Mucosa of descending colon (tissue), 3 donors: ENCODE data around the gene DUSP16. TPM values are rescaled to one million over a fixed set of nuclear protein-coding genes. Genes with fewer than 3 reads are reported as not detected.

Source experiments
- ATAC-seq: fragments of 200-7000 bp; cut with Tn5 transposase; one replicate; pipeline ENCODE4 v1.9.1; 2020; ENCODE audit warnings: mild to moderate bottlenecking, moderate library complexity
- DNase-seq, 3 donors: peaks; one replicate each; pipeline ENCODE4 v3.0.0-alpha.2; 2020
- H3K36me3 ChIP-seq: fragments of 200-600 bp; one replicate; pipeline ENCODE4 v1.8.0; 2021; ENCODE audit warnings: low read depth, mild to moderate bottlenecking
- H3K4me1 ChIP-seq: fragments of 200-600 bp; one replicate; pipeline ENCODE4 v1.8.0; 2021; ENCODE audit warnings: low read depth, mild to moderate bottlenecking
- H3K4me3 ChIP-seq: fragments of 200-600 bp; one replicate; pipeline ENCODE4 v1.8.0; 2021; ENCODE audit warnings: mild to moderate bottlenecking
- H3K9me3 ChIP-seq: fragments of 200-600 bp; one replicate; pipeline ENCODE4 v1.8.0; 2021; ENCODE audit warnings: mild to moderate bottlenecking
- intact Hi-C, 2 donors: fragments of 100-400 bp; cut with DNase I in 1 of 2; cut with micrococcal nuclease in 1 of 2; formaldehyde crosslinking; loops; one replicate each; pipeline versions ENCODE4 v1.11.0 to v1.11.1; 2022; cut with DNase I, micrococcal nuclease
- total RNA-seq, 3 donors: library from RNA; stranded (reverse); fragmentation: NEBNext Ultra II Directional in 2 of 3; extraction: Animal tissue kit (Norgen Biotek cat#: 25700) in 2 of 3; gene quantifications; one replicate each; pipeline versions ENCODE4 v1.2.1 to v1.2.4, GENCODE V29; 2021 to 2023
- TF ChIP-seq, protein P1 (sequence below): fragments of 200-600 bp; IDR thresholded peaks from one replicate; pipeline ENCODE4 v1.8.0; 2022; ENCODE audit warnings: antibody characterized with exemption, mild to moderate bottlenecking
- donor health status: DM: no; HTN: no; CAD: no; lungs with moderate emphysema.
- donor health status: DM: no; HTN: no; CAD: no.
- donor health status: DM: no; HTN: yes; CAD: no.

The DUSP16 gene
- total RNA-seq, 3 donors from 2014 or later = 42.3 to 61.8 (median 42.9) TPM

DNA sequence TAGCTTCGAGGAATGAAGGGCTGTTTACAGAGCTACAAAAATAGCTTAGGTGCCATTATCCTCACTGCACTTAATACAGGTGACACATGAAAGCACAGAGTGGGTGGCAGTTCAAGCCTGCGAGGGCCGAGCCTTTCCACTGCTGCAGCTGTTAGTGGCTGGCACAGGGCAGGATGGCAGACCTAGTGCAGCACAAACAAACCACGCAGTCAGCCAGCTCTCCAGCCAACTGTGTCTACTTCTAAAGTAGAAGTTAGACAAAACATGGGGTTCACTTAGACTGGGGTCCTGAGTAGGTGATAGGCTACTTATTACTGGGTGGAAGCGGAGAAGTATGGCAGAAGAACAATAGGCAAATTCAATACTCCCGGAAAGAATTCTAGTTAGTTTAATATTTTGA, 95.4 kb downstream of the DUSP16 start:
- no peaks in the 10 kb centered on the region for H3K9me3 ChIP-seq
- ATAC-seq = peak; percentile 32
- H3K36me3 ChIP-seq = no peaks in the 10 kb centered on the region
- no peak for DNase-seq
- intact Hi-C loops = no loop called here
- no peaks in the 10 kb centered on the region for H3K4me1 ChIP-seq
- TF ChIP-seq, protein P1, sequence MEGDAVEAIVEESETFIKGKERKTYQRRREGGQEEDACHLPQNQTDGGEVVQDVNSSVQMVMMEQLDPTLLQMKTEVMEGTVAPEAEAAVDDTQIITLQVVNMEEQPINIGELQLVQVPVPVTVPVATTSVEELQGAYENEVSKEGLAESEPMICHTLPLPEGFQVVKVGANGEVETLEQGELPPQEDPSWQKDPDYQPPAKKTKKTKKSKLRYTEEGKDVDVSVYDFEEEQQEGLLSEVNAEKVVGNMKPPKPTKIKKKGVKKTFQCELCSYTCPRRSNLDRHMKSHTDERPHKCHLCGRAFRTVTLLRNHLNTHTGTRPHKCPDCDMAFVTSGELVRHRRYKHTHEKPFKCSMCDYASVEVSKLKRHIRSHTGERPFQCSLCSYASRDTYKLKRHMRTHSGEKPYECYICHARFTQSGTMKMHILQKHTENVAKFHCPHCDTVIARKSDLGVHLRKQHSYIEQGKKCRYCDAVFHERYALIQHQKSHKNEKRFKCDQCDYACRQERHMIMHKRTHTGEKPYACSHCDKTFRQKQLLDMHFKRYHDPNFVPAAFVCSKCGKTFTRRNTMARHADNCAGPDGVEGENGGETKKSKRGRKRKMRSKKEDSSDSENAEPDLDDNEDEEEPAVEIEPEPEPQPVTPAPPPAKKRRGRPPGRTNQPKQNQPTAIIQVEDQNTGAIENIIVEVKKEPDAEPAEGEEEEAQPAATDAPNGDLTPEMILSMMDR = no peak
- H3K4me3 ChIP-seq = no peak overlapping the region

DNA sequence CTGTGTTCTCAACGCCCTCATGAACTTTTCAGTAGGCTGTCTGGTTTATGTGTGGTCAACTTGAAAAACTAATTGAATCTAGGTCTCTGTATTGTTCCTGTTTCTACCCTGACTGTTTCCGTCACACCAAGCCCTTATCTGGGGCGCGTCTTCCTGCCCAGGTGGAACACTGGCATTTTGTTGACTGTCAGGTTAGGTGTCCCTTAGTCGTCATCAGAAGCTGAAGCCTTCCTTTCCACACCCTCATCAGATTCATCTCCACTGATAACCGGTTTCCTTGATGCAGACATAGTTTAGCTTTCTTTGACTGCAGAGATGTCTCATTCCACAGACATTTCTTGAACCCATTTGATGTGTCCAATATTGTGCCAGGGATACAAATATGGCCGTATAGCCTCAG, 96.5 kb downstream of the DUSP16 start:
- intact Hi-C loops = no loop called here
- H3K36me3 ChIP-seq = no peaks in the 10 kb centered on the region
- no peaks in the 10 kb centered on the region for H3K4me1 ChIP-seq
- TF ChIP-seq, protein P1 = no peak
- ATAC-seq (peak; percentile 79), DNase-seq (no peak)
- H3K4me3 ChIP-seq = no peak overlapping the region
- no peaks in the 10 kb centered on the region for H3K9me3 ChIP-seq

DNA sequence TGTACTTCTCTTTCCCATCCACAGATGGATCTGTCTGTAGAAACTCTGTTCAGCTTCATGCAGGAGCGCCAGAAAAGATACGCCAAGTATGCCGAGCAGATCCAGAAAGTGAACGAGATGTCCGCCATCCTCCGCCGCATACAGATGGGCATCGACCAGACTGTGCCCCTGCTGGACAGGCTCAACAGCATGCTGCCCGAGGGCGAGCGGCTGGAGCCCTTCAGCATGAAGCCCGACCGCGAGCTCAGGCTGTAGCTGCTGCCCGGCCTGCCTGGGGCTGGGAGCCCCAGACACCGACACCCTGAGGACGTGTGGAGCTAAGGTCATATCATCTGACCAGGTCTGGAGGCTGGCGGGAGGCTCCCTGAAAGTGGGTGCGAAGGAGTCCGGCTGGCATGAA, 97.1 kb downstream of the DUSP16 start:
- ATAC-seq (no peak), DNase-seq (no peak)
- intact Hi-C loops = no loop called here
- no peak overlapping the region for H3K4me3 ChIP-seq
- no peaks in the 10 kb centered on the region for H3K4me1 ChIP-seq
- TF ChIP-seq, protein P1 = no peak
- no peaks in the 10 kb centered on the region for H3K9me3 ChIP-seq
- no peaks in the 10 kb centered on the region for H3K36me3 ChIP-seq

DNA sequence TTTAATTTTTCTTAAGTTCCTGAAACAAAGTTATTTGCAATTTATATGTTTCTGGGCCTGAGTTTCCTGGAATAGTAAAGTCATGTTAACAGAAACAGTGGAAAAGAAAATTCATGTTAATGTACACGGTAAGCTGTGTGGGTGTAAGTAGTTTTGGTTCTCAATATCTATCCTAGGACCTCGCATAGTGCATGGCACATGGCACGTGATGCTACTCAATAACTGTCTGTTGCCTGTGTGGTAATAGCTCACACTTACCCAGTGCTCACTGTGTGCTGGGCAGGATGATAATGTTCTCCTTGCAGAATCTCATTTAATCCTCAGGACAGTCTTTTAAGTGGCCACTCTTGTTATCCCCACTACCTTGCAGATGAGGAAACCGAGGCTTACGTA, 100.7 kb downstream of the DUSP16 start:
- intact Hi-C loops = no loop called here
- H3K9me3 ChIP-seq = no peaks in the 10 kb centered on the region
- TF ChIP-seq, protein P1 = no peak
- DNase-seq (no peak), ATAC-seq (no peak)
- H3K36me3 ChIP-seq = no peaks in the 10 kb centered on the region
- H3K4me1 ChIP-seq = no peaks in the 10 kb centered on the region
- H3K4me3 ChIP-seq = no peak overlapping the region

DNA sequence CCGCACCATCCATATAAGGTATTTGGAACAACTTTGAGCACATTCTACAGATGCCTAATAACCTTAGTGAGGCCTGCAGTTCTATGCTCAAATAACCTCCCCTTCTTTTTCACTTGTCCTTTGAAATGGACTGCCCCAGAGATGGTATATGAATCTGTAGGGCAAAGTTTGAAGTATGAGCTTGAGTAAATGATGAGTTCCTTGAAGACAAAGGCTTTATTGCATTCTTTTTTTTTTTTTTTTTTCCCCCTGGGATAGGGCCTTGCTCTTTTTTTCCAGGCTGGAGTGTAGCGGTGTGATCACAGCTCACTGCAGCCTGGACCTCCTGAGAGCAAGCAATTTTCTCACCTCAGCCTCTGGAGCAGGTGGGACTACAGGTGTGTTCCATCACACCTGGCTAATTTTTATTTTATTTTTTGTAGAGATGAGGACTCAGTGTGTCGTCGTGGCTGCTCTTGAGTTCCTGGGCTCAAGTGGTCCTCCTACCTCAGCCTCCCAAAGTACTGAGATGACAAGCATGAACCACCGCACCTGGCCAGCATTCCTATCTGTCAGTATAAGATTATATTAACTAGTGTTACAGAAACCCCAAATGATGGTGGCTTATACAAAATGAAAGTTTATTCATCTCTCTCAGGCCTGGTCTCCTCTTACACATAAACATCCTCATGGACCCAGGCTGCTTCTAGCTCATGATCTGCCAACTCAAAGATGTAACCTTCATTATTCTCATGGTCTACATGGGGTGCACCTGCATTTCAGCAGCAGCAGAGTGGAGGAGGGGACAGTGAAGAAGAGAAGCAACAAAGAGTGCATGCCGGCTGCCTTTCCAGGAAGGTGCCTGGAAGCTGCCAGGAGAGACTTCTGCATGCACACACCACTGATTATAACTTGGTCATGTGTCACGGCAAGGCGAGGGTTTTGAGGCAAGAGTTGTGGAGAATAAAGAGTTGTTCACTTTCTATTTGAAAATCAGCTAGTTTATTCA, 101.4 kb downstream of the DUSP16 start:
- Histone ChIP-seq H3K9me3 (no peaks in the 10 kb centered on the region), H3K36me3 (no peaks in the 10 kb centered on the region), H3K4me3 (no peak overlapping the region), H3K4me1 (no peaks in the 10 kb centered on the region)
- ATAC-seq = no peak
- intact Hi-C loops = no loop called here
- TF ChIP-seq, protein P1 = no peak
- no peak for DNase-seq
